HCT116 (cell line): ENCODE measurements around the gene VPS35L. TPM values are rescaled to one million over a fixed set of nuclear protein-coding genes. Genes with fewer than 3 reads are reported as not detected.

Experiments
- ATAC-seq: fragments of 200-7000 bp; cut with Tn5 transposase; 2 replicates; pipeline ENCODE4 v1.9.1; 2020; ENCODE audit warnings: mild to moderate bottlenecking, moderate library complexity
- BruUV-seq: library from RNA; stranded (reverse); fragments of 400-500 nt; replicated peaks from 2 replicates; lab custom pipeline; 2021; lab: Mats Ljungman, UMichigan
- CTCF ChIA-PET: fragments of 300-600 bp; sonication (Branson Sonifier 250); formaldehyde crosslinking; loops from one replicate; lab custom pipeline; 2021; ENCODE audit warnings: antibody characterized with exemption; lab: Charles Lee
- POLR2A ChIA-PET: fragments of 300-600, 350-600 bp; sonication (Branson Sonifier 250); formaldehyde crosslinking; loops from one replicate; lab custom pipeline; 2021; ENCODE audit warnings: antibody characterized with exemption; lab: Charles Lee
- RAD21 ChIA-PET, 2 experiments: fragments of 300-600 bp; sonication (Branson Sonifier 250); formaldehyde crosslinking; loops; one replicate each; lab custom pipeline; 2023; ENCODE audit warnings: low total read pairs in 2 of 2; ENCODE audit not compliant: uncharacterized antibody in 2 of 2, unreplicated experiment in 2 of 2, low non-redundant PET in 1 of 2; lab: Charles Lee
- DNase-seq: peaks from one replicate; pipeline ENCODE4 v3.0.0-alpha.2; 2010; ENCODE audit warnings: low read depth, low spot score
- H2AFZ ChIP-seq: fragments of 200-600 bp; shearing (Covaris generic), sonication (generic); 2 replicates; pipeline ENCODE4 v1.6.1; 2017; ENCODE audit warnings: low read depth, mixed run types, mixed read lengths, antibody characterized with exemption, low read length; ENCODE audit not compliant: poor library complexity, severe bottlenecking
- H3K27ac ChIP-seq: 2 replicates; pipeline ENCODE4 v1.5.1; 2012; ENCODE audit warnings: low read depth, low read length
- H3K27me3 ChIP-seq: fragments of 200-600 bp; sonication (generic); 2 replicates; pipeline ENCODE4 v1.6.1; 2016; ENCODE audit warnings: mixed run types, low read length, mixed read lengths; ENCODE audit not compliant: insufficient read depth
- H3K36me3 ChIP-seq, 2 experiments: fragments of 200-500 bp in 1 of 2; fragments of 200-600 bp in 1 of 2; sonication (Bioruptor generic) in 1 of 2; sonication (generic) in 1 of 2; 2 replicates each; pipeline versions ENCODE4 v1.5.1 to v1.6.1; 2014 to 2016; ENCODE audit warnings: low read length in 2 of 2, inconsistent platforms in 1 of 2, mixed read lengths in 1 of 2, mixed run types in 1 of 2; ENCODE audit not compliant: insufficient read depth in 2 of 2, control insufficient read depth in 1 of 2
- H3K4me1 ChIP-seq, 2 experiments: fragments of 200-600 bp in 1 of 2; sonication (generic) in 1 of 2; 2 replicates each; pipeline versions ENCODE4 v1.5.1 to v1.6.1; 2012 to 2017; ENCODE audit warnings: low read length in 2 of 2, inconsistent platforms in 1 of 2, mild to moderate bottlenecking in 1 of 2, mixed read lengths in 1 of 2, mixed run types in 1 of 2, moderate library complexity in 1 of 2; ENCODE audit not compliant: insufficient read depth in 2 of 2, control insufficient read depth in 1 of 2
- H3K4me2 ChIP-seq: fragments of 200-600 bp; sonication (generic); 2 replicates; pipeline ENCODE4 v1.6.1; 2017; ENCODE audit warnings: mixed run types, low read length, mixed read lengths
- H3K4me3 ChIP-seq, 2 experiments: fragments of 200-600 bp in 1 of 2; sonication (generic) in 1 of 2; replicated peaks in 1 of 2; 2 replicates each; pipeline ENCODE4 v1.5.1; 2011 to 2016; ENCODE audit warnings: low read length in 2 of 2, control low read depth in 1 of 2, low read depth in 1 of 2, mild to moderate bottlenecking in 1 of 2, mixed read lengths in 1 of 2, mixed run types in 1 of 2
- H3K79me2 ChIP-seq: fragments of 200-600 bp; sonication (generic); 2 replicates; pipeline ENCODE4 v1.6.1; 2017; ENCODE audit warnings: mild to moderate bottlenecking, mixed run types, low read length, moderate library complexity, mixed read lengths; ENCODE audit not compliant: insufficient read depth
- H3K9ac ChIP-seq: fragments of 200-600 bp; sonication (generic); 2 replicates; pipeline ENCODE4 v1.6.1; 2016; ENCODE audit warnings: low read length, mixed read lengths
- H3K9me2 ChIP-seq: fragments of 200-600 bp; sonication (generic), shearing (Covaris generic); 2 replicates; pipeline ENCODE4 v1.6.1; 2017; ENCODE audit warnings: mixed run types, mild to moderate bottlenecking, moderate library complexity; ENCODE audit not compliant: insufficient read depth
- H3K9me3 ChIP-seq, 2 experiments: fragments of 200-500 bp in 1 of 2; fragments of 200-600 bp in 1 of 2; sonication (Bioruptor generic) in 1 of 2; sonication (generic) in 1 of 2; 2 replicates each; pipeline ENCODE4 v1.6.1; 2014 to 2017; ENCODE audit warnings: low read length in 2 of 2, mixed read lengths in 2 of 2, inconsistent platforms in 1 of 2, low read depth in 1 of 2, mild to moderate bottlenecking in 1 of 2, mixed run types in 1 of 2, moderate library complexity in 1 of 2; ENCODE audit not compliant: control insufficient read depth in 1 of 2, insufficient read depth in 1 of 2
- H4K20me1 ChIP-seq: fragments of 200-600 bp; sonication (generic), shearing (Covaris generic); 2 replicates; pipeline ENCODE4 v1.6.1; 2017; ENCODE audit warnings: mixed run types, mild to moderate bottlenecking, moderate library complexity; ENCODE audit not compliant: insufficient read depth
- FOSL1 ChIP-seq: IDR thresholded peaks from 2 replicates; pipeline ENCODE4 v1.6.1; 2012; ENCODE audit warnings: low read depth
- JUND ChIP-seq: IDR thresholded peaks from 2 replicates; pipeline ENCODE4 v1.6.1; 2012
- RAD21 ChIP-seq: IDR thresholded peaks from 2 replicates; pipeline ENCODE4 v1.6.1; 2012; ENCODE audit warnings: low read depth, mild to moderate bottlenecking
- REST ChIP-seq: IDR thresholded peaks from 2 replicates; pipeline ENCODE4 v1.6.1; 2012; ENCODE audit warnings: low read depth
- intact Hi-C: fragments of 100-400 bp; cut with micrococcal nuclease; formaldehyde crosslinking; loops from 2 replicates; pipeline ENCODE4 v1.10.0; 2022
- total RNA-seq: library from RNA; stranded (reverse); gene quantifications from one replicate; pipeline ENCODE4 v1.2.1, GENCODE V29; 2021; ENCODE audit not compliant: unreplicated experiment
- TF ChIP-seq, protein P1 (sequence below): IDR thresholded peaks from 2 replicates; pipeline ENCODE4 v1.6.1; 2011; ENCODE audit warnings: mild to moderate bottlenecking, low read length, moderate library complexity; ENCODE audit not compliant: insufficient replicate concordance; ENCODE audit errors: extremely low read depth

VPS35L gene
- total RNA-seq, 1 experiment from 2014 or later: 21.4 TPM

DNA sequence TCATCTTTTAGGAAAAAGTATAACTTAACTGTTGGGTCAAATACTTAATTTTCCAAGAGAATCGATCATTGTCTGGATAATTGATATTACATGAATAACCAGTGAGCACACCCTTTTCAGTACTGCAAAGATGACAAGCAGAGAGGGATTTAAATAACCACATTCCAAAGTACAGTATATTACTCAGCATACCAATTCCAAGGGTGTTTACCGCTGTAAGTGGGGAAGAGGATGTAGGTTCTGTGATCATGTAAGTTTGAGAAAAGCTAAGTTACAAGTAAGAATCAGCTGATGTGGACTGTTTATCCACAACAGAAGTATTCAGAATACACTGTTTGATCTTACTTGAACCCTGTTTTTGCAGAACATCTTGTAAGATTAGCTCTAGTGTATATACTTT is 39.7 kb upstream of the VPS35L start (continued):
- TF ChIP-seq, protein P1, sequence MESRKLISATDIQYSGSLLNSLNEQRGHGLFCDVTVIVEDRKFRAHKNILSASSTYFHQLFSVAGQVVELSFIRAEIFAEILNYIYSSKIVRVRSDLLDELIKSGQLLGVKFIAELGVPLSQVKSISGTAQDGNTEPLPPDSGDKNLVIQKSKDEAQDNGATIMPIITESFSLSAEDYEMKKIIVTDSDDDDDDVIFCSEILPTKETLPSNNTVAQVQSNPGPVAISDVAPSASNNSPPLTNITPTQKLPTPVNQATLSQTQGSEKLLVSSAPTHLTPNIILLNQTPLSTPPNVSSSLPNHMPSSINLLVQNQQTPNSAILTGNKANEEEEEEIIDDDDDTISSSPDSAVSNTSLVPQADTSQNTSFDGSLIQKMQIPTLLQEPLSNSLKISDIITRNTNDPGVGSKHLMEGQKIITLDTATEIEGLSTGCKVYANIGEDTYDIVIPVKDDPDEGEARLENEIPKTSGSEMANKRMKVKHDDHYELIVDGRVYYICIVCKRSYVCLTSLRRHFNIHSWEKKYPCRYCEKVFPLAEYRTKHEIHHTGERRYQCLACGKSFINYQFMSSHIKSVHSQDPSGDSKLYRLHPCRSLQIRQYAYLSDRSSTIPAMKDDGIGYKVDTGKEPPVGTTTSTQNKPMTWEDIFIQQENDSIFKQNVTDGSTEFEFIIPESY: no peak
- TF ChIP-seq REST: no peak

DNA sequence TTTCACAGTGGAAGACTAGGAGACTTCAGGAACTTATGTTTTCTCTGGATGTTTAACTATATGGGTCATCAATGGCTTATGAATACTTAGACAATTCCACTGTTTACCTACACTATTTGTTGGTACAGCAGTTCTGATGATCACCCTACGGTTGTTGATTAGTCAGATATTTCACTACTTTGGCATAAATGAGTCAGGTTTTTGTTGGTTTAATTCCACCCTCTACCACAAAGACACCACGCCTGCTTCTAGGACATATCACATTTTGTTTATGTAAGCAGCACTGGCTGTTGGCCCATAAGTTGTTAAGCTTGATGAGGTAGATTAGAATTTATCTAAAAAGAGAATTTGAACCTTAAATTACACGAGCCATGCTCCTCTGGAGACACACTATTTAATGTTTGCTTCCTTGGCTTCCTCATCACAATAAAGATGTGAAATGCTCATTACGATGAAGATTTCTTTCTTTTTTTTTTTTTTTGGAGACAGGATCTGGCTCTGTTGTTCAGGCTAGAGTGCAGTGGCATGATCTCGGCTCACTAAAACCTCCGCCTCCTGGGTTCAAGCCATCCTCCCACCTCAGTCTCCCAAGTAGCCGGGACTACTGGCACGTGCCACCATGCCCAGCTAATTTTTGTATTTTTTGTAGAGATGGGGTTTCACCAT is 37.9 kb upstream of the VPS35L start:
- Histone ChIP-seq H2AFZ (no peak overlapping the region), H3K79me2 (peaks cover 31% of the 10 kb centered on the region), H3K27me3 (no peaks in the 10 kb centered on the region), H3K36me3 (peaks cover 20 to 22% of the 10 kb centered on the region in 2 experiments; a peak in 3 of 4 replicates)
- intact Hi-C loops: no loop called here
- no TSS peak for BruUV-seq
- no peak for ATAC-seq
- TF ChIP-seq FOSL1 (0 out of 2 replicates have a peak, but pooled peaks have one; percentile 28), JUND (0 out of 2 replicates have a peak, but pooled peaks have one; percentile 10), RAD21 (no peak)
- TF ChIP-seq, all 23 proteins: peak for 2
- Histone ChIP-seq H3K27ac (no peak overlapping the region), H3K4me3 (no peak overlapping the region), H4K20me1 (no peaks in the 10 kb centered on the region), H3K9me2 (no peaks in the 10 kb centered on the region), H3K4me2 (peak overlapping the region; percentile 26; the same call in 1 of the 2 replicates), H3K9me3 (no peaks in the 10 kb centered on the region), H3K4me1 (peaks cover 15 to 27% of the 10 kb centered on the region in 2 experiments), H3K9ac (no peak overlapping the region)
- RAD21 ChIA-PET: no interaction called here
- CTCF ChIA-PET: no interaction called here
- POLR2A ChIA-PET: no interaction called here
- DNase-seq: no peak
